Measurements from ENCODE around the gene CCR4.
"Not testable (repeated sequence)": the region's sequence is repeated elsewhere in the genome, so short reads cannot be mapped to it uniquely, and the experiment has no call there.

The CCR4 gene

DNA sequence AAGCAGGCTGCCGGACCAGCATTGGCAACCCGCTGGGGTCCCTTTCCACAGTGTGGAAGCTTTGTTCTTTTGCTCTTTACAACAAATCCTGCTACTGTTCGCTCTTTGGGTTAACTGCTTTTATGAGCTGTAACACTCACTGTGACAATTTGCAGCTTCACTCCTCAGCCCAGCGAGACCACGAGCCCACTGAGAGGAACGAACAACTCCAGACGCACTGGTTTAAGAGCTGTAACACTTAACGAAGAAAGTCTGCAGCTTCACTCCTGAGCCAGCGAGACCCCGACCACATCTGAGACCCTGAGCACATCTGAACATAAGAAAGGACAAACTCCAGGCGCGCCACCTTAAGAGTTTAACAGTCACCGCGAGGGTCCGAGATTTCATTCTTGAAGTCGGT, 10.7 kb upstream of the CCR4 start:
- H3K27me3 Mint-ChIP-seq: no peaks in the 10 kb centered on the region
- H3K9me3 Mint-ChIP-seq: no peaks in the 10 kb centered on the region
- no peak overlapping the region for H3K4me3 Mint-ChIP-seq
- H3K4me1 Mint-ChIP-seq: no peaks in the 10 kb centered on the region
- no peak for ATAC-seq (replicated peaks)
- DNase-seq: no peak
- H3K27ac Mint-ChIP-seq: no peak overlapping the region
- H3K36me3 Mint-ChIP-seq: no peaks in the 10 kb centered on the region

DNA sequence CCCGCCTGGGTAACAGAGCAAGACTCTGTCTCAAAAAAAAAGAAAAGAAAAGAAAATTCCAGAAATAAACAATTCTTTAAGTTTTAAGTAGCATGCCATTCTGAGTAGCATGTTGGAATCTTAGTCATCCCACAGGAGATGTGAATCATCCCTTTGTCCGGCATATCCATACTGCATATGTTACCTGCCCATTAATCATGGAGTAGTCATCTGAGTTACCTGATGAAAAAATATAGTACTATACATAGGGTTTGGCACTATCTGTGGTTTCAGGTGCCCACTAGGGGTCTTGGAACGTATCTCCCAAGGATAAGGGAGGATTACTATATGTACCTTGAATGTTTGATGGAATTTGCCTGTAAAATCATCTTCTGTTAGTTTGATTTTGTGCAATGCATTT, 6.3 kb upstream of the CCR4 start:
- H3K9me3 Mint-ChIP-seq: no peaks in the 10 kb centered on the region
- peaks cover 2 to 10% of the 10 kb centered on the region in 2 donors for H3K4me1 Mint-ChIP-seq
- DNase-seq: no peak
- ATAC-seq (replicated peaks): no peak
- no peaks in the 10 kb centered on the region for H3K36me3 Mint-ChIP-seq
- H3K27ac Mint-ChIP-seq: no peak overlapping the region
- no peak overlapping the region for H3K4me3 Mint-ChIP-seq
- H3K27me3 Mint-ChIP-seq: no peaks in the 10 kb centered on the region

DNA sequence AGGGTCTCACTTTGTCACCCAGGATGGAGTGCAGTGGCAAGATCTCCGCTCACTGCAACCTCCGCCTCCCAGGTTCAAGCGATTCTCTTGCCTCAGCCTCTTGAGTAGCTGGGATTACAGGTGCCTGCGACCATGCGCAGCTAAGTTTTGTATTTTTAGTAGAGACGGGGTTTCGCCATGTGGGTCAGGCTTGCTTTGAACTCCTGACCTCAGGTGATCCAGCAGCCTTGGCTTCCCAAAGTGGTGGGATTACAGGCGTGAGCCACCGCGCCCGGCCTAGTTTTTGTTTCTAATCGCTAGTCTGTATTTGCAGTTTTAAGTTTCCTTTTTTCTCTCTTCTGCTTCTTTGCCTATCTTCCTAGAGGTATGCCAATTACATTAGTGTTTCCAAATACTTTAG, 5.8 kb upstream of the CCR4 start:
- not testable (repeated sequence) for H3K27me3 Mint-ChIP-seq; H3K27ac Mint-ChIP-seq; H3K9me3 Mint-ChIP-seq; ATAC-seq (replicated peaks); H3K4me3 Mint-ChIP-seq; DNase-seq; H3K36me3 Mint-ChIP-seq
- peaks cover 2 to 10% of the 10 kb centered on the region in 2 donors for H3K4me1 Mint-ChIP-seq

GRCh38 chr3:32946973-32947788, 4.3 kb upstream of the CCR4 start:
- H3K36me3 Mint-ChIP-seq: no peaks in the 10 kb centered on the region
- ATAC-seq (replicated peaks): peak; percentile 33
- H3K9me3 Mint-ChIP-seq: no peaks in the 10 kb centered on the region

GRCh38 chr3:32947789-32948238, 3.6 kb upstream of the CCR4 start:
- Mint-ChIP-seq H3K4me1 (peaks cover 10 to 23% of the 10 kb centered on the region in 2 donors), H3K9me3 (no peaks in the 10 kb centered on the region), H3K27me3 (no peaks in the 10 kb centered on the region), H3K4me3 (no peak overlapping the region), H3K27ac (peak overlapping the region; percentile 14), H3K36me3 (no peaks in the 10 kb centered on the region)
- ATAC-seq (replicated peaks): peak; percentile 93 to 95
- peak; percentile 78 for DNase-seq

More at GRCh38 chr3:32946973-32947788, 4.3 kb upstream of the CCR4 start:
- H3K4me3 Mint-ChIP-seq: no peak overlapping the region
- no peaks in the 10 kb centered on the region for H3K27me3 Mint-ChIP-seq
- H3K4me1 Mint-ChIP-seq: peaks cover 8 to 19% of the 10 kb centered on the region in 2 donors
- DNase-seq: no peak
- peak overlapping the region; percentile 14 for H3K27ac Mint-ChIP-seq

GRCh38 chr3:32948625-32949445, 2.6 kb upstream of the CCR4 start:
- no peak overlapping the region for H3K27ac Mint-ChIP-seq
- DNase-seq (no peak), ATAC-seq (replicated peaks) (no peak)
- no peaks in the 10 kb centered on the region for H3K9me3 Mint-ChIP-seq
- H3K36me3 Mint-ChIP-seq: no peaks in the 10 kb centered on the region
- H3K27me3 Mint-ChIP-seq: no peaks in the 10 kb centered on the region
- H3K4me3 Mint-ChIP-seq: no peak overlapping the region
- peaks cover 10 to 23% of the 10 kb centered on the region in 2 donors for H3K4me1 Mint-ChIP-seq

DNA sequence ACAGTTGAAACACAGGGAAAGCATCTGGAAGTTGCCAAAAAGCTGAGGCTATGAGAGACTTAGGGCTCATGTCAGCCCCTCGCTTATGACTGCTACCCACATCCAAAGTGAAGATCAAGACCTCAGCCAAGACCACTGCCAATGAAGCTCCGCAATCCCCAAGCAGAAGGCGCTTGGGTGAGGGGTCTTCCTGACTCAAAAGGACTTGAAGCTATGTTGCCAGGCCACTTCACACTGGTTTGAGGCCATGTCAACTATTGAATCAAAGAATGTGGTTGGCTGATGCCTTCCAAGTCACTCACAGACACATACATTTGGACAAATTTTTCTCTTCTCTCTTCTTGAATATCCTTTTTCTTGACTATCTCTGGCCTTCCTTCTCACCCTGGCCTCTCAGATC, 928 bp upstream of the CCR4 start:
- no peak for DNase-seq
- peaks cover 10 to 23% of the 10 kb centered on the region in 2 donors for H3K4me1 Mint-ChIP-seq
- no peak overlapping the region for H3K4me3 Mint-ChIP-seq

GRCh38 chr3:32952369-32953077, 1.1 kb downstream of the CCR4 start:
- H3K36me3 Mint-ChIP-seq: no peaks in the 10 kb centered on the region
- ATAC-seq (replicated peaks): no peak

More for the DNA sequence above, 928 bp upstream of the CCR4 start:
- H3K27ac Mint-ChIP-seq: no peak overlapping the region
- no peak for ATAC-seq (replicated peaks)
- H3K27me3 Mint-ChIP-seq: no peaks in the 10 kb centered on the region
- H3K9me3 Mint-ChIP-seq: no peaks in the 10 kb centered on the region
- no peaks in the 10 kb centered on the region for H3K36me3 Mint-ChIP-seq

DNA sequence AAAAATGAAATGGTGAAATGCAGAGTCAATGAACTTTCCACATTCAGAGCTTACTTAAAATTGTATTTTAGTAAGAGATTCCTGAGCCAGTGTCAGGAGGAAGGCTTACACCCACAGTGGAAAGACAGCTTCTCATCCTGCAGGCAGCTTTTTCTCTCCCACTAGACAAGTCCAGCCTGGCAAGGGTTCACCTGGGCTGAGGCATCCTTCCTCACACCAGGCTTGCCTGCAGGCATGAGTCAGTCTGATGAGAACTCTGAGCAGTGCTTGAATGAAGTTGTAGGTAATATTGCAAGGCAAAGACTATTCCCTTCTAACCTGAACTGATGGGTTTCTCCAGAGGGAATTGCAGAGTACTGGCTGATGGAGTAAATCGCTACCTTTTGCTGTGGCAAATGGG, 3.1 kb downstream of the CCR4 start:
- ATAC-seq (replicated peaks) (no peak), DNase-seq (no peak)
- Mint-ChIP-seq H3K4me3 (no peak overlapping the region), H3K36me3 (no peaks in the 10 kb centered on the region), H3K9me3 (no peaks in the 10 kb centered on the region), H3K27ac (no peak overlapping the region), H3K27me3 (peaks cover 0 to 4% of the 10 kb centered on the region in 2 donors), H3K4me1 (peaks cover 8 to 13% of the 10 kb centered on the region in 2 donors)

More at GRCh38 chr3:32952369-32953077, 1.1 kb downstream of the CCR4 start:
- no peak for DNase-seq
- Mint-ChIP-seq H3K4me1 (peaks cover 10 to 19% of the 10 kb centered on the region in 2 donors), H3K27me3 (peaks cover 0 to 4% of the 10 kb centered on the region in 2 donors), H3K4me3 (no peak overlapping the region), H3K27ac (no peak overlapping the region), H3K9me3 (no peaks in the 10 kb centered on the region)

- no peak for DNase-seq
- Mint-ChIP-seq H3K27me3 (peaks cover 0 to 4% of the 10 kb centered on the region in 2 donors), H3K9me3 (no peaks in the 10 kb centered on the region), H3K4me3 (no peak overlapping the region), H3K27ac (no peak overlapping the region), H3K4me1 (peaks cover 9 to 18% of the 10 kb centered on the region in 2 donors), H3K36me3 (peaks cover 0 to 1% of the 10 kb centered on the region in 2 donors)
- no peak for ATAC-seq (replicated peaks)
Measured at GRCh38 chr3:32956750-32957570, 5.5 kb downstream of the CCR4 start.

DNA sequence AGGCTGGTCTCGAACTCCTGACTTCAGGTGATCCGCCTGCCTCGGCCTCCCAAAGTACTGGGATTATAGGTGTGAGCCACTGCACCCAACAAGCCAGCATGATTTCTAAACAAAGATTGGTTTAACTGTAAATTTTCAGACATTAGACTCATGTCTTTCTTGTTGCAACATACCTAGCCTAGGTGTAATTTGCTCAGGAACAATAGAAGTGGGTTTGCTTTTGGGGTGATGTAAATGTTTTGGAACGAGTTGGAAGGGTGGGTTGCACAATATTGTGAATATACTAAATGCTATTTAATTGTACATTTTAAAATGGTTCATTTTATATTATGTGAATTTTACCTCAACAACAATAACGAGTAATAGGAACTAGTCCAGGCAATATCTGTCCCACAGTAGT, 7.1 kb downstream of the CCR4 start:
- Mint-ChIP-seq H3K4me3 (no peak overlapping the region), H3K36me3 (peaks cover 0 to 1% of the 10 kb centered on the region in 2 donors), H3K9me3 (no peaks in the 10 kb centered on the region), H3K27ac (no peak overlapping the region), H3K4me1 (peaks cover 6 to 13% of the 10 kb centered on the region in 2 donors), H3K27me3 (peaks cover 0 to 4% of the 10 kb centered on the region in 2 donors)
- ATAC-seq (replicated peaks) (no peak), DNase-seq (no peak)

DNA sequence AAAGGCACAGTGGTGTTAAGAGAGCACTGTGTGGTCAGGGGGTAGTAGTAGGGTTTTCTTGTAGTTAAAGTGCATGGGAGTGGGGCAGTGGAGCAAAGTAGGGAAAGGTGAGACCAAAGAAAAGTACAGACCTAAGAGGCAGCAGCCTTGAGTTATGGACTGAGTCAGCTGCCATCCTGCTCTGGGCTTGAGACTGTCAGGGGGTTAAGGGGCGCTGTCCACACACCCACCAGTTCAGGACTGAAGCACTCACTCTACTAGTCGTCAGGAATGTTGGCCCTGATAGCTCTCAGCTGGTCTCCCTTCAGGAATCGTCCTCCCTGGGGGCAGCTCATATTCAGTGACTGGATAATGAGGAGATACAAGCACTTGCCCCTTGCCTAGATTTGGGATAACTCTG, 7.9 kb downstream of the CCR4 start:
- Mint-ChIP-seq H3K36me3 (peaks cover 0 to 1% of the 10 kb centered on the region in 2 donors), H3K4me3 (no peak overlapping the region)

GRCh38 chr3:32960404-32961170, 9.1 kb downstream of the CCR4 start:
- peaks cover 8 to 9% of the 10 kb centered on the region in 2 donors for H3K36me3 Mint-ChIP-seq
- DNase-seq: no peak
- ATAC-seq (replicated peaks): peak; percentile 68 to 92
- H3K9me3 Mint-ChIP-seq: peaks cover 6% of the 10 kb centered on the region in 2 donors
- H3K4me3 Mint-ChIP-seq: no peak overlapping the region
- no peak overlapping the region for H3K27ac Mint-ChIP-seq
- H3K27me3 Mint-ChIP-seq: peaks cover 0 to 4% of the 10 kb centered on the region in 2 donors
- H3K4me1 Mint-ChIP-seq: peaks cover 6 to 13% of the 10 kb centered on the region in 2 donors

More for the DNA sequence above, 7.9 kb downstream of the CCR4 start:
- ATAC-seq (replicated peaks) (peak; percentile 31 to 42), DNase-seq (no peak)
- no peaks in the 10 kb centered on the region for H3K9me3 Mint-ChIP-seq
- peaks cover 0 to 4% of the 10 kb centered on the region in 2 donors for H3K27me3 Mint-ChIP-seq
- no peak overlapping the region for H3K27ac Mint-ChIP-seq
- peaks cover 6 to 13% of the 10 kb centered on the region in 2 donors for H3K4me1 Mint-ChIP-seq
